Measurements from ENCODE around the gene ZNF611. TPM values are rescaled to one million over a fixed set of nuclear protein-coding genes. Genes with fewer than 3 reads are reported as not detected.

ZNF611 gene
- 1.0 and 4.0 TPM in 2 replicates for total RNA-seq

DNA sequence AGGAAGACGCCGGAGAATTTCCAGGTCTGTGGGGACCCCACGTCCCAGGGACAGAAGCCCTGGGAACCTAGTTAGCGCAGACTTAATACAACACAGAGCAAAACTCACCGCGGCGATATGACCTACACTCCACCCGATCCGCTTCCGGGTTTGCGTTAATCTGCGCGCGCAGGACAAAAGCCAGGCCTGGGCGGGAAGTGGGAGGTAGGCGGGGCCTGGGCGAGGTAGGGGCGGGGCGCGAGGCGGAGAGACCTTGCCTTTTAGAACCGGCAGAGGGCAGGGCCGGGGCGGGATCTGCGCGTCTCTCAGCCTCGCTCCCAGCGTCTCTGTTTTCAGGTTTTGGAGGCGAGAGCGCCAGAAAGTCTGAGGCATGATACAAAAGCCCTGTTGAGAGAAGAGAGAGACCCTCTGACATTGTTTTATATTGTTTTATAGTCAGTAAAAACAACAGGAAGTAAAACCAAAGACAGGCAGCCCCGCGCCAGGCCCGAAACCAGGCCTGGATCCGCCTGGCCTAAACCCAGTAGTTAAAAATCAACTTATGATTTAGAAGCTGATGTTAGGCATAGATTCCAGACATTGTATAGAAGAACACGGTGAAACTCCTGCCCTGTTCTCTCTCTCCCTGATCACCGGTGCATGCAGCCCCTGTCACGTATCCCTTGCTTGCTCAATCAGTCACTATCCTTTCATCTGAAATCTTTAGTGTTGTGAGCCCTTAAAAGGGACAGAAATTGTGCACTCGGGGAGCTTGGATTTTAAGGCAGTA lies at the start of gene ZNF611:
TSS of gene ZNF611 (minus strand) at position 152 of the 769 bp plus-strand sequence. CDS start 19,150 bp downstream, outside the sequence.

Other genes with a start within 250 kb of the ZNF611 start
- gene ZNF808, start 207.4 kb downstream of the ZNF611 start, total RNA-seq, result 3.8 and 4.7 TPM in 2 replicates
- gene ZNF701, start 164.8 kb downstream of the ZNF611 start, total RNA-seq, result 2.9 and 6.3 TPM in 2 replicates
- 13.3 and 19.0 TPM in 2 replicates for gene ZNF83, start 96.7 kb downstream of the ZNF611 start, total RNA-seq
- 3.0 and 5.8 TPM in 2 replicates for gene ZNF600, start 51.7 kb upstream of the ZNF611 start, total RNA-seq
- 10.2 and 13.0 TPM in 2 replicates for gene ZNF28, start 86.6 kb upstream of the ZNF611 start, total RNA-seq
- 7.3 and 9.8 TPM in 2 replicates for gene ZNF468, start 122.6 kb upstream of the ZNF611 start, total RNA-seq
- gene ZNF320, start 162.6 kb upstream of the ZNF611 start, total RNA-seq, result 1.6 and 1.8 TPM in 2 replicates
- 2.4 and 4.1 TPM in 2 replicates for gene ZNF888, start 188.4 kb upstream of the ZNF611 start, total RNA-seq
- gene ZNF816, start 227.8 kb upstream of the ZNF611 start, total RNA-seq, result 2.3 and 5.4 TPM in 2 replicates